ENCODE results near the gene SCTR.

The SCTR gene

DNA sequence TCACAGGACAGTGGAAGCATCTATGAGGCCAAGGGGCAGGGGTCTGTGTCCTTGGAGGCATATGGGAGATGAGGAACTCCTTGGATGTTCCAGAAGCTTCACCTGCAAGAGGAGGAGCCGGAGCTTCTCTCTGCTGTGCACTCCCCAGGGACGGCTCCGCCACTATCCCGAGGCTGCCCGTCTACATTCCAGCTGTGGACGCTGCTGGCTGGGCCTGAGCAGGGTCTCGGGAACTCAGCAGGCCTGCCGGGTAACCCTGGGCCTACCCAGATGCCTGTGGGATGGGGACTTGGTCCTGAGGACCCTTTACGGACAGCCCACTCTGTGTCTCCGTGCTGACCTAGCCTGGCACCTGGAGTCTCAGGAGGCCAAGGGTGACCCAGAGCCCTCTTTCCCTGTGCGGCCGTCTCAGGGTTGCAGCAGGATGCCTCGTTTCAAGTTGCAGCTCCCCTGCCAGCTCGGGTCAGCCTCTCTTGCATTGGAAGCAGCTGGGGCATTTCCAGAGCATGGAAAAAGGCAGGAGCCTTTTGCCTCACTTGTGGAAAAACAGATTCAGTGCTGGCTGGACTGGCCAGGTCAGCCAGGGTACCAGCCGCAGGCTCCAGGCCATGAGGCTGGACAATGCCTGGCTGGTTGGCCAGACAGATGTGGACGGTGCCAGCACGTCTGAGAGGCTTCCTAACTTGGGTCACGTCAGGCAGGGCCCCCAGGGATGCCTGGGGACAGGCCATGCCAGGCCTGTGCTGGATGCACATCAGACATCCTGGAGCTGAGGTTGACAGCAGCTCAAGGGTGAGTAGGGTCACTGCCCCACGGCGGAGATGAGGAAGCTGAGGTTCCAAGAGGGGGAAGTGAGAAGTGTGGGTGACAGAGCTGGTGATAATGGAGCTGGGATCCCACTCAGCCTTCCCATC lies 41.5 kb downstream of the SCTR start:
- peak overlapping the region; percentile 40 for H3K27ac Mint-ChIP-seq
- H3K9me3 Mint-ChIP-seq = no peaks in the 10 kb centered on the region
- H3K27me3 Mint-ChIP-seq (ENCODE audit: low read depth, poor library complexity) = peaks cover 8% of the 10 kb centered on the region
- no peak for TF ChIP-seq CTCF (IDR thresholded peaks at IDR 0.05)
- H3K4me1 Mint-ChIP-seq = peaks cover 56% of the 10 kb centered on the region
- peak; percentile 31 for DNase-seq
- H3K4me3 Mint-ChIP-seq = no peak overlapping the region
- no peaks in the 10 kb centered on the region for H3K36me3 Mint-ChIP-seq (ENCODE audit: low read depth)

DNA sequence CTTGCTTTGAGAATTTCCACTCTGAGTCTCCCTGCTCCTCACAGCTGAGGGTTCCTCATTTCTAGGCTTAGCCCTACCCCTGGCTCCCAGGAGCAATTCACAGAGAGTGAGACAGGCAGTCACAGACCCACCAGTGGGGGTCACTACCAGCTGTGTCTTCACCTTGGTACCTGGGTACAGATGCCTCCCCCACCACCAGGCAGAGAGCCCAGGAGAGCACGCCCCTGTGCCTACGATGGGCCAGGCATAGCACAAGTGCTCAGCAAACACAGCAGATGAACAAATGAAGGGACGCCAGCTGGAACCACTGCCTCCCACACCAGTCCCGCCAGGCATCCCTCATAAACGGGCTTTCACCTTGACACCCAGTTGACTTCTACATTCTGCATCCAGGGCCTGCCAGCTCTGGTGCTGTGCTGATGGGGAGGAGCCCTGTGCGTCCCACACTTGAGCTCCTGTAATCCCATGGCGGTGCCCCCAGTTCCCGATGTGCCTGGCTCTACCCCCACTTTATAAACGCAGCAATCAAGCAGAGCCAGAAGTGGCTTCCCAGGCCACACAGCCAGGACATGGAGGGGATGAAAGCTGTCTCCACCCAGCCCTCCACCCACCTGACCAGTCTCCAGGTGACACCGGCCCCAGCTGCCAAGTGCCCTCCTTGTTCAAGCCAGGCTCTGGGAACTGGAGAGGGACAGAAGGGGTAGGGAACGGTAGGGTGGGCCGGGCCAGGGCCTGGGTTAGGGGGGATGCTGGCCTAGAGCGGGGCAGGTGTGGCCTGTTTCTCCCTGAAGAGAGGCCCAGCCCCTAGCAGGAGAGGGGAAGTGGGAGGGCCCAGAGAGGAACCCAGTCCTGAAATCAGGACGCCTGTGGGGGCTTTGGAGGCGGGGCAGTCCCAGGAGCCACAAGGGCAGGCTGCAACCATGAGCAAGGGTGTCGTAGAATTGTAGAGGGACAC lies 42.5 kb downstream of the SCTR start:
- Mint-ChIP-seq H3K27me3 (ENCODE audit: low read depth, poor library complexity) (peaks cover 12% of the 10 kb centered on the region), H3K36me3 (ENCODE audit: low read depth) (no peaks in the 10 kb centered on the region), H3K9me3 (no peaks in the 10 kb centered on the region), H3K27ac (no peak overlapping the region), H3K4me1 (peaks cover 46% of the 10 kb centered on the region), H3K4me3 (no peak overlapping the region)
- no peak for TF ChIP-seq CTCF (IDR thresholded peaks at IDR 0.05)
- DNase-seq = no peak

DNA sequence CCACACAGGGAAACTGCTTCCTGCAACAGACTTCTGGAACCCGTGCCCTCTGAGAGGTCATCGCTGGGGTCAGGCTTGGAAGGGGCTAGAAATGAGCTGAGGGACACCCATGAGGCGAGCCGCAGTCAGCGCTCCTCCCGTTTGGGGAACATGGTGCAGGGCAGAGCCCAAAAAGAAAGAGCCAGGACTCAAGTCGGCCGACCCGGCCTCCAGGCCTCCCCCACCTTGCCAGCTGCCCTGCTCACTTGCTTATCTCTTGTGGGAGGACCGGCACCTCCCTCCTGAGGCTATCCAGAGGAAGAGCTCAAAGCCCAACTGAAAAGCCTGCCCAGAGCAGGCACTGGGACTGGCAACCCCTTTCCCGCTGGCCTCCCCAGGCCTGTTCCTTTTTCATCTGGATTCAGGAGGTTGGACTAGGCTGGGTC lies 43.6 kb downstream of the SCTR start:
- no peak overlapping the region for H3K4me3 Mint-ChIP-seq
- H3K36me3 Mint-ChIP-seq (ENCODE audit: low read depth) = no peaks in the 10 kb centered on the region
- H3K27ac Mint-ChIP-seq = peak overlapping the region; percentile 57
- peaks cover 46% of the 10 kb centered on the region for H3K4me1 Mint-ChIP-seq
- H3K9me3 Mint-ChIP-seq = no peaks in the 10 kb centered on the region
- DNase-seq = no peak
- peaks cover 15% of the 10 kb centered on the region for H3K27me3 Mint-ChIP-seq (ENCODE audit: low read depth, poor library complexity)
- no peak for TF ChIP-seq CTCF (IDR thresholded peaks at IDR 0.05)

DNA sequence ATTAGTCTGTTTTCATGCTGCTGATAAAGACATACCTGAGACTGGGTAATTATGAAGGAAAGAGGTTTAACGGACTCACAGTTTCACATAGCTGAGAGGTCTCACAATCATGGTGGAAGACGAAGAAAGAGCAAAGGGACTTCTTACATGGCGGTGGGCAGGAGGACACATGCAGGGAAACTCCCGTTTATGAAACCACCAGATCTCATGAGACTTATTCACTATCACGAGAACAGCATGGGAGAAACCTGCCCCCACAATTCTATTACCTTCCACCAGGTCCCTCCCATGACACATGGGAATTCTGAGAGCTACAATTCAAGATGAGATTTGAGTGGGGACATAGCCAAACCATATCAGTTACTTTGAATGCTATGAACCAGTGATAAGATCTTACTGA lies 44.1 kb downstream of the SCTR start:
- TF ChIP-seq CTCF (IDR thresholded peaks at IDR 0.05) = no peak
- no peak for DNase-seq
- H3K9me3 Mint-ChIP-seq = no peaks in the 10 kb centered on the region
- no peaks in the 10 kb centered on the region for H3K36me3 Mint-ChIP-seq (ENCODE audit: low read depth)
- no peak overlapping the region for H3K4me3 Mint-ChIP-seq
- H3K4me1 Mint-ChIP-seq = peaks cover 43% of the 10 kb centered on the region
- peaks cover 15% of the 10 kb centered on the region for H3K27me3 Mint-ChIP-seq (ENCODE audit: low read depth, poor library complexity)
- H3K27ac Mint-ChIP-seq = no peak overlapping the region

DNA sequence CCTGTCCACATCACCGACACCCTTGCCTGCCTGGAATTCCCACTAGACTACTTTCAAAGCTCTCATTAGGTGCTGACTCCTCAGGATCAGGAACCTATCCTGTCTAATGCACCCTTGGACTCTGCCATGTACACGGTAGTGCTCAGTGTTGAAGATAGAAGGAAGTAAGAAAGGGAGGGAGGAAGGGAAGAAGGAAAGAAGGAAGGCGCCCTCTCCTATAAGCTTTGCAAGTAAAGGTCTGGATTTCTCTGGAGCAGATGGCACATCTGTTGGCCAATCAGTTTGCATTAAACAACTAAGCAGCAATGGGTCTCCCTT lies 45.3 kb downstream of the SCTR start:
- DNase-seq = no peak
- Mint-ChIP-seq H3K36me3 (ENCODE audit: low read depth) (no peaks in the 10 kb centered on the region), H3K9me3 (no peaks in the 10 kb centered on the region), H3K27ac (no peak overlapping the region), H3K27me3 (ENCODE audit: low read depth, poor library complexity) (peaks cover 15% of the 10 kb centered on the region), H3K4me3 (no peak overlapping the region), H3K4me1 (peaks cover 36% of the 10 kb centered on the region)
- no peak for TF ChIP-seq CTCF (IDR thresholded peaks at IDR 0.05)
